Coronary artery (tissue), 2 donors: ENCODE results near the gene LRTM2.

Source experiments
- DNase-seq: peaks from one replicate; pipeline ENCODE4 v3.0.0-alpha.2; 2017; ENCODE audit warnings: low spot score
- H3K27ac ChIP-seq, 2 donors: fragments of 200-600 bp; sonication (generic); one replicate each; pipeline ENCODE4 v1.5.1; 2016 to 2019
- H3K4me3 ChIP-seq: fragments of 200-600 bp; sonication (generic); 2 replicates; pipeline ENCODE4 v1.5.1; 2016; ENCODE audit warnings: mild to moderate bottlenecking, moderate library complexity
- CTCF ChIP-seq: fragments of 200-600 bp; sonication (generic); IDR thresholded peaks from one replicate; pipeline ENCODE4 v1.5.1; 2019; ENCODE audit warnings: antibody characterized with exemption

LRTM2 gene

GRCh38 chr12:1858456-1858855, 38.1 kb downstream of the LRTM2 start:
- no peak for TF ChIP-seq CTCF
- Histone ChIP-seq H3K27ac (no peak overlapping the region), H3K4me3 (no peak overlapping the region)
- DNase-seq, result peak; percentile 62

- peak; percentile 52 for DNase-seq
- TF ChIP-seq CTCF, result no peak
- H3K4me3 ChIP-seq, result no peak overlapping the region
- H3K27ac ChIP-seq, result no peak overlapping the region
These were observed 39.3 kb downstream of the LRTM2 start for GRCh38 chr12:1859643-1860042.

- Histone ChIP-seq H3K4me3 (no peak overlapping the region), H3K27ac (no peak overlapping the region)
- TF ChIP-seq CTCF, result no peak
- no peak for DNase-seq
These were observed 42.6 kb downstream of the LRTM2 start for GRCh38 chr12:1862973-1863372.

GRCh38 chr12:1863823-1864222, 43.5 kb downstream of the LRTM2 start:
- DNase-seq, result no peak
- TF ChIP-seq CTCF, result no peak
- H3K4me3 ChIP-seq, result no peak overlapping the region
- no peak overlapping the region for H3K27ac ChIP-seq

- peak; percentile 50 for DNase-seq
- no peak for TF ChIP-seq CTCF
- Histone ChIP-seq H3K4me3 (no peak overlapping the region), H3K27ac (no peak overlapping the region)
These were observed 44.1 kb downstream of the LRTM2 start for GRCh38 chr12:1864456-1864855.

- Histone ChIP-seq H3K27ac (no peak overlapping the region), H3K4me3 (no peak overlapping the region)
- peak; percentile 63 for DNase-seq
- TF ChIP-seq CTCF, result no peak
These were observed 44.5 kb downstream of the LRTM2 start for GRCh38 chr12:1864867-1865266.

- TF ChIP-seq CTCF, result no peak
- no peak overlapping the region for H3K4me3 ChIP-seq
- H3K27ac ChIP-seq, result no peak overlapping the region
- DNase-seq, result peak; percentile 52
These were observed 45.0 kb downstream of the LRTM2 start for GRCh38 chr12:1865284-1865866.
